ENCODE data around the gene RPRD1B. TPM values are rescaled to one million over a fixed set of nuclear protein-coding genes. Genes with fewer than 3 reads are reported as not detected.

Gene RPRD1B
- total and polyA plus RNA-seq, 2 of the 8 experiments (the other 6 are each of a cell fraction or from before 2014, with no cell fraction given): 10.3 to 20.9 TPM

DNA sequence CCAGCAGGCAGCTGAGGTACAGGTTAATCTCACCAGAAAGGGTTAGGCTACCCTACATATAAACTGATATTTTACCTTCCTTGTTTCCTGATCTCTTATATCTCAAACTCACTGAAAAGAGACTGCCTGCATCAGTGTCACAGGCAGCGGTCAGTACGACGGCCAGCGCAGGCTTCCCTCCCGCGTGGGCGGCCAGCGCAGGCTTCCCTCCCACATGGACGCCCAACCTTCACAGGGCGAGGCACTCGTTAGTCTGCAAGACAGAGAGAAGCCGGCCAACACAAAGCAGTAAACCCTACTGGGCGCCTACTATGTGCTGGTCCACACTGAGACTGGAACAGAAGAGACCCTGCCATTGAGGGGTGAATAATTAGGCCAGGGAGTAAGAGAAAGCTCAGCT lies 33.3 kb upstream of the RPRD1B start:
- H2AFZ ChIP-seq (ENCODE audit: low read length): no peak overlapping the region
- H2BK5ac ChIP-seq (ENCODE audit: low read depth, low read length): no peak overlapping the region
- no peak overlapping the region for H2BK15ac ChIP-seq (ENCODE audit: low read length)
- H4K8ac ChIP-seq (ENCODE audit: extremely low read depth, insufficient read depth, low read length): no peak overlapping the region
- H3K18ac ChIP-seq (ENCODE audit: extremely low read depth, low read length): no peak overlapping the region
- H3K23ac ChIP-seq (ENCODE audit: insufficient read length): no peak overlapping the region
- H3K56ac ChIP-seq (replicated peaks; ENCODE audit: insufficient read length, low read depth, low read length): no peak overlapping the region
- no peaks in the 10 kb centered on the region for H3K27me3 ChIP-seq (replicated peaks in 1 of 4; ENCODE audit: control insufficient read depth in 3 of 4, extremely low read depth in 1 of 4, insufficient read depth in 3 of 4, low read length in 3 of 4)
- FAIRE-seq (no peak), DNase-seq (ENCODE audit: low read depth in 1 of 2, low spot score in 2 of 2) (no peak)
- H3K79me2 ChIP-seq (ENCODE audit: control insufficient read depth in 1 of 2, insufficient read depth in 2 of 2, low read length in 2 of 2): no peaks in the 10 kb centered on the region
- H3K36me3 ChIP-seq (ENCODE audit: control insufficient read depth in 2 of 4, insufficient read depth in 4 of 4, low read length in 3 of 4): peaks cover 18 to 89% (median 66%) of the 10 kb centered on the region in 4 experiments
- peaks cover 2% of the 10 kb centered on the region for H3K79me1 ChIP-seq (ENCODE audit: low read depth, low read length)
- no peak overlapping the region for H3K4me2 ChIP-seq (ENCODE audit: insufficient read depth in 1 of 2, low read depth in 2 of 2, low read length in 2 of 2)
- TF ChIP-seq GTF2F1 (IDR thresholded peaks at IDR 0.05; ENCODE audit: borderline replicate concordance, low read depth, low read length): no peak
- TF ChIP-seq FOSL1 (IDR thresholded peaks at IDR 0.05; ENCODE audit: insufficient read depth, low read depth, low read length): no peak
- TF ChIP-seq RXRA (IDR thresholded peaks at IDR 0.05; ENCODE audit: insufficient read depth, low read depth, low read length): no peak
- TF ChIP-seq CTBP2 (IDR thresholded peaks at IDR 0.05; ENCODE audit: borderline replicate concordance, insufficient read depth, insufficient read length, low read length): no peak
- TF ChIP-seq SP4 (IDR thresholded peaks at IDR 0.05; ENCODE audit: low read length): no peak
- H3K9ac ChIP-seq (replicated peaks in 1 of 4; ENCODE audit: extremely low read depth in 1 of 4, low read depth in 3 of 4, low read length in 3 of 4): no peak overlapping the region
- no peak overlapping the region for H4K5ac ChIP-seq (ENCODE audit: insufficient read length, low read depth, low read length)
- H2BK20ac ChIP-seq (ENCODE audit: low read length): no peak overlapping the region
- no peaks in the 10 kb centered on the region for H3K4me1 ChIP-seq (replicated peaks in 1 of 4; ENCODE audit: control insufficient read depth in 3 of 4, insufficient read depth in 4 of 4, low read length in 3 of 4)
- no peak overlapping the region for H2AK5ac ChIP-seq (ENCODE audit: low read depth, low read length)
- H3K14ac ChIP-seq (ENCODE audit: insufficient read length): no peak overlapping the region
- no peaks in the 10 kb centered on the region for H3K9me3 ChIP-seq (ENCODE audit: insufficient read depth in 2 of 2, low read depth in 1 of 2, low read length in 1 of 2)
- H3K27ac ChIP-seq (ENCODE audit: low read depth, low read length): no peak overlapping the region
- POLR2A ChIA-PET (ENCODE audit: partially characterized antibody): interaction anchor here (0.7 kb wide), 1 partner anchor 419 kb away, joined by 3 read pairs; no protein-coding TSS in a partner anchor
- 98% methylated on average over 12 of the region's 13 CpGs; no CpG with 5 or more reads in 1 of the 2 experiments for WGBS, 2 experiments (ENCODE audit: extremely low coverage in 1 of 2, insufficient coverage in 1 of 2, insufficient read length in 1 of 2, insufficient replicate concordance in 2 of 2, low coverage in 1 of 2, low lambda C conversion rate in 2 of 2, missing lambda C conversion rate in 1 of 2)
- no peaks in the 10 kb centered on the region for H4K20me1 ChIP-seq (replicated peaks in 1 of 2; ENCODE audit: control insufficient read depth in 1 of 2, insufficient read depth in 2 of 2, low read length in 2 of 2)
- no peak overlapping the region for H3K4ac ChIP-seq (replicated peaks; ENCODE audit: insufficient read length, low read depth, low read length)
- CTCF ChIA-PET (ENCODE audit: partially characterized antibody): interaction anchor here (0.8 to 2.2 kb wide), 5 partner anchors 17 to 350 kb away, joined by 3 to 7 read pairs (median 3); no protein-coding TSS in a partner anchor
- no peaks in the 10 kb centered on the region for H3K23me2 ChIP-seq (ENCODE audit: low read depth, low read length)
- H4K91ac ChIP-seq (replicated peaks; ENCODE audit: insufficient read length, low read length): no peak overlapping the region
- H2BK120ac ChIP-seq (replicated peaks; ENCODE audit: low read depth, low read length): no peak overlapping the region
- H3K4me3 ChIP-seq (ENCODE audit: extremely low read depth in 1 of 4, insufficient read depth in 2 of 4, low read depth in 3 of 4, low read length in 4 of 4): no peak overlapping the region
- H2BK12ac ChIP-seq (ENCODE audit: low read depth, low read length): no peak overlapping the region
